NCI-H524 treated with DMSO at 0.1 percent for 48 hours (cell line): Measurements from ENCODE around the gene HOXA11.

Experiments
- DNase-seq: peaks from one replicate; lab custom pipeline; 2025; lab: John Stamatoyannopoulos, UW

The HOXA11 gene

GRCh38 chr7:27147199-27148030 lies 37.6 kb downstream of the HOXA11 start, which contains the start of gene HOXA6:
HOXA6 (minus strand) TSS chr7:27147774; CDS start chr7:27147749, 25 bp downstream.
- no peak for DNase-seq

GRCh38 chr7:27146491-27147198 lies 38.4 kb downstream of the HOXA11 start:
- no peak for DNase-seq

- no peak for DNase-seq
Measured at GRCh38 chr7:27145914-27146412, 39.1 kb downstream of the HOXA11 start.

GRCh38 chr7:27145165-27145913 lies 39.7 kb downstream of the HOXA11 start:
- DNase-seq = no peak

GRCh38 chr7:27144781-27145164 lies 40.3 kb downstream of the HOXA11 start:
- no peak for DNase-seq

- DNase-seq = no peak
Measured at GRCh38 chr7:27143950-27144780, 40.9 kb downstream of the HOXA11 start.

- peak; percentile 74 for DNase-seq
Measured at GRCh38 chr7:27143023-27143949, 41.7 kb downstream of the HOXA11 start, which contains the start of gene HOXA5. HOXA5 (minus strand) TSS chr7:27143681; CDS start chr7:27143607, 74 bp downstream.

- DNase-seq = no peak
Measured at GRCh38 chr7:27142580-27143022, 42.4 kb downstream of the HOXA11 start.

- DNase-seq = no peak
Measured at GRCh38 chr7:27141923-27142579, 43.0 kb downstream of the HOXA11 start.

GRCh38 chr7:27141137-27141922 lies 43.7 kb downstream of the HOXA11 start:
- DNase-seq = no peak

GRCh38 chr7:27140126-27140857 lies 44.7 kb downstream of the HOXA11 start:
- no peak for DNase-seq

GRCh38 chr7:27139334-27140125 lies 45.5 kb downstream of the HOXA11 start:
- no peak for DNase-seq

- no peak for DNase-seq
Measured at GRCh38 chr7:27138985-27139333, 46.1 kb downstream of the HOXA11 start.

GRCh38 chr7:27138472-27138871 lies 46.6 kb downstream of the HOXA11 start:
- DNase-seq = no peak

- no peak for DNase-seq
Measured at GRCh38 chr7:27137640-27138315, 47.3 kb downstream of the HOXA11 start.

- no peak for DNase-seq
Measured at GRCh38 chr7:27134392-27134791, 50.6 kb downstream of the HOXA11 start.
